DMS153 treated with DMSO at 0.1 percent for 48 hours (cell line): ENCODE results near the gene ELOVL2.

Experiments
- DNase-seq: peaks from one replicate; lab custom pipeline; 2025; ENCODE audit not compliant: unreplicated experiment; lab: John Stamatoyannopoulos, UW

Gene ELOVL2

GRCh38 chr6:11058406-11058805 is 14.3 kb upstream of the ELOVL2 start:
- no peak for DNase-seq

GRCh38 chr6:11056871-11057270 is 12.8 kb upstream of the ELOVL2 start:
- no peak for DNase-seq

GRCh38 chr6:11055127-11055627 is 11.1 kb upstream of the ELOVL2 start:
- no peak for DNase-seq

DNA sequence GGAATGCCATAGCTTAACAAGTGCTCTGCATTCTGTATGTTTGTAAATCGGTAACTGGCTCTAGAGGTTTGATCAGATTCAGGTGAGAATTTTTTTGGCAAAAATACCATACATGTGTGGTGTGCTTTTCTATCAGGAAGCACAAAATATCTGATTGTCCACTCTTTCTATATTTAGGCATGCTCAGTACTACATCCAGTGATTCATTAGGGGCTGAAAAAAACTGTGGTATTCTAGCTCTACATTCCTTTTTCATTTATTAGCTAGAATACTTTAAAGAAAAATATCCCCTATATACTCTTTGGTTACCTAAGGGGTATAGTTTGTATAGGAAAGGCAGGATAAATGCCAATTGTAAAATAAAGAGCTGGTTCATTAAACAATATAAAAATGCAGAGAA is 10.6 kb upstream of the ELOVL2 start:
- DNase-seq, result no peak

DNA sequence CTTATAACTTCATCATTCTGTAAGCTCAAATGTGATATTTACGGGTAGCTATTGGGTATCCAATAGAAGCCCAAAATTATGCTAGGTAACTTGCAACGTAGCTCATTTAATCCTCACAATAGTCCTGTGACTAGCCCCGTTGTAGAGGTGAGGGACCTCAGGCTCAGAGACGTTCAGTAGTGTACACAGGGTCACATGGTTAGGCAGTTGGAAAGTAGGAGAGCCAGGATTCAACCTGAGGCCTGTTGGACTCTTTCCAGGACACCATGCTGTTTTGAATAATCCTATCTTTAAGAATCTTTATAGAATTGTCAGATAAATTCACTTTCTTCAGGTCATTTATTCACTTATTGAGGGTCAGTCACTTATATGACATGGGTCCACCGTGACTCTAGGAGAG is 9.2 kb upstream of the ELOVL2 start:
- no peak for DNase-seq

DNA sequence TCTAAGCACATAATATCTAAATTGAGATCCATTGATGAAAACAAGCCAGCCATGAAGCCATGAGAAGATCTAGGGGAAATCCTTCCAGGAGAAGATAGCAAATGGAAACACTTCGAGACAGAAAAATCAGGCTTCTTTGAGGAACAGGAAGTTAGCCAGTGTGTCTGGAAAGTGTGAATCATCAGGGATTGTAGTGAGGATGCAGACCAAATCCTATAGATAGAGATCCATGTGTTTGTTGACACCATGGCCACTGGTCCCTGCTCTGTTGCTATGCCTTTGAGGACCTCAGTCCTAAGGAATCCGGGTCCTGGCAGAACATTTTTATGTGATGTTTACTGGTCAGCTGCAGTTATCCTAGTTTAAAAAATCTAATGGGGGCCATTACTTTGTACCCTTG is 6.6 kb upstream of the ELOVL2 start:
- DNase-seq, result no peak

DNA sequence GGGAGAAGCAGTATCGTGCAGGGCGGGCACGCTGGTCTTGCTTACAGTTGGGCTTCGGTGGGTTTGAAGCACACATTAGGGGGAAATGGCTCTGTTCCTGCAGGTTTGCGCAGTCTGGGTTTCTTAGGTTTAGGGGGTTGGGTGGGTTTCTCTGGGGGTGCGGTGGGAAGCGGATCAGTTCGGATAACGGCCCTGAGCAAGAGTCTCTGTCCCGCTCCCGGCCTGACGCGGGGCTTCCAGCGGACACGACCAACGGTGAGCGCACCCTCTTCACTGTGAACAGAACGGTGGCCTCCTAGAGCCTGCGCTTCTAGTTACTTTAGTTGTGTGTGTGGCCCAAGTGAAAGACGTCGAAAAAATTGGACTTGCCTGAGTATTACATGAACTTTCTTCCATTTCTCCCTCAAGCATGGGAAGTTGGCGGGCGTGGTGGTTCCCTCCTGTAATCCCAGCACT is 635 bp upstream of the ELOVL2 start:
- no peak for DNase-seq

GRCh38 chr6:11043378-11043960 is 636 bp downstream of the ELOVL2 start:
- no peak for DNase-seq

DNA sequence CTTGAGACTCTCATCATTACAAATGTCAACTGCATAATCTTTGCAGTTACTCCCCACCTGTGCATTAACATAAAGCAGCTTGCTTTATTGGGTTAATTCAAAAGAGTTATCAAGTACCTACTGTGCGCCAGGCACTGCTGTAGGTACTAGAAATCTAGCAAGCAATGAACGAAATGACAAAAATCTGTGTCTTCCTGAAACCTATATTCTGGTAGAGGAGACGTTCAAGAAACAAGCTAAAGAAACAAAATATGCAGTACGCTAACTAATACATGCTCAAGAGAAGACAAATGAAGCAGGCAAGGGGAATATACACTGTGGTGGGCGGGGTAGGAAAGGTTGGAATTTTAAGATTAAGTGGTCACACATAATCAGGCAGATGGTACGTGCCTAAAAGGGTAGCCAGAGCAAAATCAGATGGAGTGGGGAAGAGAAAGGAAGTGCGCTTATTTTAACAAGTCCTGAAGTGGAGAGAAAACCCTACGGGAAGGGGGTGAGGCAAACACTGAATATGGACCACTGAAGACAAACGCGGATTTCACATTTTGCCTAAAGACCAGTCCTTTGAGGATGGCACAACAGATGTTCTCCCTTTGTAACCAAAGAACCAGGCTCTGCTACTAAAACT is 1.2 kb downstream of the ELOVL2 start:
- DNase-seq, result no peak

- DNase-seq, result no peak
Observed at GRCh38 chr6:11042025-11042749, 1.9 kb downstream of the ELOVL2 start.

DNA sequence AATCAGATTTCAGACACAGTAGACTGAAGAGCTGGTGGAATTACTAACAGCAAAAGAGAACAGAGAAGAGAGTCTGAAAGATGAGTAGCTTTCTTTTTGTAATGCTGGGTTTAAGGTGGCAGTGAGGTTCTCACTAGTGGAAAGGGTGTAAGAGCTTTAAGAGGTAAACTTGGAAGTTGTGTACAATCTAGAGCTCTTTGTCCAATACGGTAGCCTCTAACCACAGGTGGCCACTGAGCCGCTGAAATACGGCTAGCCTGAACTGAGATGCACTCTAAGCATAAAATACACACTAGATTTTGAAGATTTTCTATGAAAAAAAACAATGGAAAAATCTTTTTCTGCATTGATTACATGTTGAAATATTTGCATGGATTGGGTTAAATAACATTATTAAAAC is 4.0 kb downstream of the ELOVL2 start:
- DNase-seq, result no peak

GRCh38 chr6:11039040-11039439 is 5.1 kb downstream of the ELOVL2 start:
- no peak for DNase-seq

GRCh38 chr6:11036977-11037430 is 7.1 kb downstream of the ELOVL2 start:
- DNase-seq, result no peak

DNA sequence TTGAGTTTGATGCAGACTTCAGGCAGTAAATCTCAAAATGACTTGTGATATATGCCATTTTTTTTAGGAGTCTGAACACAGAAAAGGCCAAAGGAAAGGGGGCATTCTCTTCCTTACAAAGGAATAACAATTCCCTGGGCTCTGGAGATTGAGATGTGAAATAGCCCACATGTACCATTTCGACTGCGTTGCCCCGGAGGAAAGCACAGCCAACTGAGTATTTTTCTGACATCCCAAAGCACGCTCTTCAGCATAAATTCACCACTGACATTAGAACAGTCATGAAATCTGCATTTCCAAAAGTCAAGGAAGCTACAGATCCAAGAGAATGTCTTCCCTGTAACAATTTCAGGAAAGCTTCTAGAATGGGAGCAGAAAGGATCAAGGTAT is 7.8 kb downstream of the ELOVL2 start:
- no peak for DNase-seq

DNA sequence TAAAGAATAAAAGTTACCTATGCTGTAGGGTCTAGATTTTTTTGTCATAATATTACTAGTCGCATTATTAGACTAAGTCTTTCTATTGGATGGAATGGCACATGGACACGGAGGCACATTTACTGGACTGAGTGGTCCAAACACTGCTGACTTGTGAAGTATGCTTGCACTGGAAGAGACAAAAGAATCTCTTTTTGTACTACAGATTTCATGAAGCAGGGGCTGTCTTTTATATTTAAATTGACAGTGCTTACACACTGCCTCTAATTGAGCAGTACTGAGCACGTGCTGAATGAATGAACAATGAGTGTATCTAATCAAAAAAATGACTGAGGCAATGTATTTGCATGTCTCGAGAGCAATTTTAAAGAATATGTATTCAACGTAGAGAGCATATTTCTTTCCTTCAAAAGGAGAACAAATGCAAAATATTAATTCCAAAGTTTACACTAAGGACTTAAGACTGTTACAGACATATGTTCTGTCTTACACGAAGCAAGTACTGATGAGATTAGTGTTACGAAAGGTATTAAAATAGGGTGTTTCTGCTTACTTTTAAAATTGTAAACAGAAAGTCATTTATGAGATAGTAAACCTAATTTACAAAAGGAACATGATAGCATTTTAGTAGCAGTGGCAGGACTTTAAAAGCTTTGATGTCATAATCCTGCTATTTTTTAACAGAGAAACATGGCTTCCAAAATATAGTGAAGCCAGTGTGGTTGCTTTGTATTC is 8.3 kb downstream of the ELOVL2 start:
- DNase-seq, result no peak

DNA sequence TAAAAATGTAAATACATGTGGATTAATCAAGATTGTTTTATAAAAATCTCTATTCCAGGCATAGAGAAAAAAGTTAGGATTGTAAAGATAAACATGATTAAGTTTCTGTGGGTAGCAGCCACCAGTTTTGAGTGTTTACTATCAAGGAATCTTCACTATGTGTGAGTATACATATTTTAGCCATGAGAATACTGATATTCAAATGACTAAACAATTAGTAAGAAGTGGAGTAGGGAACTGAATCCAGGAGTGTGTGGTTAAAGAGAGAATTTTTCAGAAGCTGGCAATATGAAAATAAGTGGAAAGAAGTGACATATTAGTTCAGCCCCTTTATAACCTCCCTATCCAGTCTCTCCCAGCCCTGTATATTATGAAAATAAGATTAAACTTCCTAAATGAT is 10.3 kb downstream of the ELOVL2 start:
- no peak for DNase-seq

GRCh38 chr6:11030904-11031303 is 13.2 kb downstream of the ELOVL2 start:
- DNase-seq, result no peak

DNA sequence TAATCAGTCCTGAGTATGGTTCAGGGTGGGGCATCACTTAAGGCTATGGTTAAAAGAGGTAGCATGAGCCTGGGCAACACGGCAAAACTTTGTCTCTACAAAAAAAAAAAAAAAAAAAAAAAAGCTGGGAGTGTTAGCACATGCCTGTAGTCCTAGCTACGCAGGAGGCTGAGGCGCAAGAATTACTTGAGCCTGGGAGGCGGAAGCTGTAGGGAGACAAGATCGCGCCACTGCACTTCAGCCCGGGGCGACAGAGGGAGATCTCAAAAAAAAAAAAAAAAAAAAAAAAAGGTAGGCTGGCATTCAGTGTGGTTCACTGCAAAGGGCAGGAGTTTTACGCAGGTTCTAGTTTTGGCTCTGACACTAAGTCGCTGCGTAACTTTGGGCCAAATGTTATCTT is 15.1 kb downstream of the ELOVL2 start:
- no peak for DNase-seq

- DNase-seq, result no peak
Observed at GRCh38 chr6:11027565-11028110, 16.5 kb downstream of the ELOVL2 start.

GRCh38 chr6:11025921-11026635 is 18.0 kb downstream of the ELOVL2 start:
- no peak for DNase-seq

DNA sequence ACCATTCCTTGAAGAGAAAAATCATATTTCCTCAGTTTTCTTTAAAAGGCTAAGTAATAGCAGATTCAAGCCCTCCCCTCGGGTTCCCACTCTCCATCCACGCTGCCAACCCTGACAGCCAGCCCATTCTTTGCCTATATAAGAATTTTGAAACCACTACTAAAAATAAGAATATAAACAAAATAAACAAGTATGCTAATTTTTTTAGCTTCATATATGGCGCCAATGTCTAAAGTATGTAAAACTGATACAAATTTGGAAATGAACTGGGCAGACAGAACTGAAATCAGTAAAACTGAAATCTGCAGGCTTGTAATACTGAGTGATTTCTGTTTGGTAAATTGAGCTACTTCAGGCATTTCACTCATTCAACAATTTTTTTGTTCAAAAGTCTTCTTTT is 19.0 kb downstream of the ELOVL2 start:
- DNase-seq, result no peak
